T-helper 17 cell (primary cell): ENCODE measurements around the gene JAZF1. TPM values are rescaled to one million over a fixed set of nuclear protein-coding genes. Genes with fewer than 3 reads are reported as not detected.

ENCODE experiments used
- ATAC-seq: fragments of 150-1000 bp; cut with Tn5 transposase; 2 replicates; pipeline ENCODE4 v1.10.0; 2021; ENCODE audit warnings: mild to moderate bottlenecking, moderate library complexity
- DNase-seq, 3 donors: peaks; one replicate each; pipeline versions ENCODE4 v3.0.0 to v3.0.0-alpha.2; 2020 to 2021
- H3K9me3 ChIP-seq: one replicate; pipeline ENCODE4 v1.7.0; 2013; ENCODE audit warnings: low read length, mild to moderate bottlenecking; ENCODE audit not compliant: control insufficient read depth, poor library complexity, severe bottlenecking
- H3K27ac Mint-ChIP-seq: one replicate; pipeline ENCODE4 v1.8.0; 2022; ENCODE audit warnings: mild to moderate bottlenecking, moderate library complexity, mixed read lengths
- H3K27me3 Mint-ChIP-seq: one replicate; pipeline ENCODE4 v1.8.0; 2022; ENCODE audit warnings: mixed read lengths
- H3K36me3 Mint-ChIP-seq: one replicate; pipeline ENCODE4 v1.8.0; 2022; ENCODE audit warnings: low read depth, mixed read lengths
- H3K4me1 Mint-ChIP-seq: one replicate; pipeline ENCODE4 v1.8.0; 2022; ENCODE audit warnings: mild to moderate bottlenecking, mixed read lengths
- H3K4me3 Mint-ChIP-seq: one replicate; pipeline ENCODE4 v1.8.0; 2022; ENCODE audit warnings: mild to moderate bottlenecking, moderate library complexity, mixed read lengths
- total RNA-seq, 4 donors: library from RNA in 2 of 4; stranded (reverse) in 2 of 4; gene quantifications; one replicate each; pipeline ENCODE4 v1.2.3 and lab custom pipeline; 2022 to 2026

Gene JAZF1
- total RNA-seq, 2 donors from 2014 or later: 12.4 to 13.4 TPM

- no peak for DNase-seq
Measured at GRCh38 chr7:28038175-28038797, 142.3 kb downstream of the JAZF1 start.

DNA sequence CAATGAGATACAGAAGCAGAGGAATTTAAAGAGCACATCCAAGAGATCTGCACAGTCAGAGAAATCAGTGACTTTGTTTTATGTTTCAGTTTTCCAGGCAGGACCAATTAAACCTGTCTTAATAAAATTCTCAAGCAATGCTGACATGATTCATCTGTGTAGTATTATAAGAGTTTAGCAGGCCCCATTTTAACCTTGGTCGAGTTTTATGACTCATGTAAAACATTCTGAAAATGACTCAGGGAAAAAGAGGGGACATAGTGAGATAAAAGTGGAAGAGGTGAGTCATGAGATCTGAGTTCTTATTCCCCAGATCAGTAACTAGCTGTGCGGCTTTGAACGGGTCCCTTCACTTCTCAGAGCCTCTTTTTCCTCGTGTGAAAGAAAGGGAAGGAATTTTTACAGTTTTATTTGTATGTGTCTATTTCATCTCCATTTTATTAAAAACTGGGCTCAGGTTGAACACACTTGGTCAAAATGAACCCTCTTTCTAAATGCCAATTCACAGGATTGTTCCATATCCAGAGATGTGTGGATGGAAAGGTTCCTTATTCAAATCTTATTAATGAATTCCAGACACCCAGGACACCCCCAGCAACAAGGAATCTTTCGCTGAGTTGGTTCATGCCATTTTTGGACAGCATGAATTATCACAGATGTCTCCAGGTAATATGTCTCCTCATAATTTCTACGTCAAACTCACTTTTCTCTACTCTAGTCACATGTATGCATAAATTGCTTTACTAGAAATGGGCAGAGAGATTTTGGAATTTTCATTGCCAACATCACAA is 143.2 kb downstream of the JAZF1 start:
- Mint-ChIP-seq H3K36me3 (no peaks in the 10 kb centered on the region), H3K27ac (no peak overlapping the region), H3K27me3 (no peaks in the 10 kb centered on the region), H3K4me3 (no peak overlapping the region), H3K4me1 (peaks cover 31% of the 10 kb centered on the region)
- DNase-seq: no peak
- H3K9me3 ChIP-seq: no peaks in the 10 kb centered on the region
- ATAC-seq: peak; percentile 33

More at GRCh38 chr7:28038175-28038797, 142.3 kb downstream of the JAZF1 start:
- ATAC-seq: no peak
- Mint-ChIP-seq H3K36me3 (no peaks in the 10 kb centered on the region), H3K4me3 (no peak overlapping the region), H3K27ac (no peak overlapping the region), H3K4me1 (peaks cover 26% of the 10 kb centered on the region), H3K27me3 (no peaks in the 10 kb centered on the region)
- H3K9me3 ChIP-seq: no peaks in the 10 kb centered on the region

- H3K27ac Mint-ChIP-seq: no peak overlapping the region
- no peak for DNase-seq
- no peaks in the 10 kb centered on the region for H3K9me3 ChIP-seq
- no peaks in the 10 kb centered on the region for H3K27me3 Mint-ChIP-seq
- H3K36me3 Mint-ChIP-seq: no peaks in the 10 kb centered on the region
- no peak overlapping the region for H3K4me3 Mint-ChIP-seq
- peaks cover 31% of the 10 kb centered on the region for H3K4me1 Mint-ChIP-seq
- ATAC-seq: no peak
Measured at GRCh38 chr7:28036696-28037095, 143.9 kb downstream of the JAZF1 start.

DNA sequence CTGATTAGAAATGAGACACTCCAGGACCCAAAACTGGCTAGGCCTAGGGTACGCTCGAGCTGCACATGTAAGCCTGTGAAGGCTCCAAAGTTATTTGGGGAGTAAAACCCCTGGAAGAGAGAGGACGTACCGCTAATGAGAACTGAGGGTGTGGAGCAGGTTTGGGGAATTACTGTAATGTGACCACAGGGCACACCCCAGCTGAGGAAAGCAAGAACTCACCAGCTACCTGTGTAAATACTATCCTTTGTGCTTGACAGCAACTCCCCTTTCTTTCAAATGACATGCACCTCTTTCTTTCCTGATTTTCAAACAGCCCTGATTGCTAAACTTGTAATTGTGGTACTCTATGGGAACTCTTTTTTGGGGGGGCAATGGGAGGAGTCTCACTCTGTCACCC is 147.2 kb downstream of the JAZF1 start:
- ATAC-seq (no peak), DNase-seq (no peak)
- H3K36me3 Mint-ChIP-seq: no peaks in the 10 kb centered on the region
- no peak overlapping the region for H3K27ac Mint-ChIP-seq
- H3K4me3 Mint-ChIP-seq: no peak overlapping the region
- no peaks in the 10 kb centered on the region for H3K9me3 ChIP-seq
- no peaks in the 10 kb centered on the region for H3K27me3 Mint-ChIP-seq
- peaks cover 29% of the 10 kb centered on the region for H3K4me1 Mint-ChIP-seq

GRCh38 chr7:28032738-28033380 is 147.7 kb downstream of the JAZF1 start:
- no peaks in the 10 kb centered on the region for H3K36me3 Mint-ChIP-seq
- no peak overlapping the region for H3K4me3 Mint-ChIP-seq
- peaks cover 27% of the 10 kb centered on the region for H3K4me1 Mint-ChIP-seq
- H3K27me3 Mint-ChIP-seq: no peaks in the 10 kb centered on the region
- no peak overlapping the region for H3K27ac Mint-ChIP-seq
- no peaks in the 10 kb centered on the region for H3K9me3 ChIP-seq
- ATAC-seq: no peak
- DNase-seq: no peak

GRCh38 chr7:28029051-28029450 is 151.5 kb downstream of the JAZF1 start:
- H3K9me3 ChIP-seq: no peaks in the 10 kb centered on the region
- DNase-seq: no peak
- H3K4me1 Mint-ChIP-seq: peaks cover 28% of the 10 kb centered on the region
- H3K27me3 Mint-ChIP-seq: no peaks in the 10 kb centered on the region
- no peak overlapping the region for H3K27ac Mint-ChIP-seq
- no peak for ATAC-seq
- H3K36me3 Mint-ChIP-seq: no peaks in the 10 kb centered on the region
- no peak overlapping the region for H3K4me3 Mint-ChIP-seq

- no peak overlapping the region for H3K4me3 Mint-ChIP-seq
- H3K36me3 Mint-ChIP-seq: no peaks in the 10 kb centered on the region
- ATAC-seq (no peak), DNase-seq (no peak)
- no peaks in the 10 kb centered on the region for H3K9me3 ChIP-seq
- H3K4me1 Mint-ChIP-seq: peaks cover 26% of the 10 kb centered on the region
- H3K27me3 Mint-ChIP-seq: no peaks in the 10 kb centered on the region
- H3K27ac Mint-ChIP-seq: no peak overlapping the region
Measured at GRCh38 chr7:28028471-28028870, 152.1 kb downstream of the JAZF1 start.

- DNase-seq (no peak), ATAC-seq (no peak)
- Mint-ChIP-seq H3K36me3 (no peaks in the 10 kb centered on the region), H3K27me3 (no peaks in the 10 kb centered on the region), H3K27ac (no peak overlapping the region), H3K4me3 (no peak overlapping the region), H3K4me1 (peaks cover 22% of the 10 kb centered on the region)
- no peaks in the 10 kb centered on the region for H3K9me3 ChIP-seq
Measured at GRCh38 chr7:28026237-28026636, 154.4 kb downstream of the JAZF1 start.

GRCh38 chr7:28024786-28025334 is 155.7 kb downstream of the JAZF1 start:
- Mint-ChIP-seq H3K27me3 (no peaks in the 10 kb centered on the region), H3K27ac (no peak overlapping the region), H3K4me1 (peaks cover 19% of the 10 kb centered on the region), H3K36me3 (no peaks in the 10 kb centered on the region), H3K4me3 (no peak overlapping the region)
- no peak for ATAC-seq
- no peaks in the 10 kb centered on the region for H3K9me3 ChIP-seq
- DNase-seq: no peak

DNA sequence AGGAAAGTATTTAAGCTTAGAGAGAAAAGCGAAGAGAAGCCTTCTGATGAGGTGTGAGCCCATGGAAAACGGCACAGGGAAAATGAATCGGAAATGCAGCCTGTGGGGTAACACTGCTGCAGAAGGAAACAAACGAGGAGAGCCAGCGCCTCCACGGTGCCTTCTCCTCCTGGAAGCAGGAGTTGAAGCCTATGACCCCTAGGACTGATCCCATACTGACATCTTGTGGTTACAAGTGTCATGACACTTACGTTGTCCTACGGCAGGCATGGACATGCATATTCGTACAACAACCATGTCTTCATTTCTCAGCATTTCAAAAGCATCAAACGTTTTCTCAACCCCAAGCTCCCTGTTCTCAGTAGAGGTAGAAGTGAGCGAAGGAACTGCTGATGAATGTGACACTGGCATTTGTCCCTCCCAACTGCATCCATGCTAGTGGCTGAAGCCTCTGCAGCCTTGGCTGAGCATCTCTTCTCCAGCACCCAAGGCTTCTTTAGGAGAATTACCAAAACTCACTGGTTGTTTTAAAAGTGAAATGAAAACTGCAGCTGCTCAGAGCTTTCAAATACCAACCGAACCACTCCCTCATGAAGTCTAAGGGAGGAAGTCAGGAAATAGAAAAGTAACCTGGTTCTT is 160.2 kb downstream of the JAZF1 start:
- H3K27ac Mint-ChIP-seq: no peak overlapping the region
- DNase-seq: no peak
- peak; percentile 76 for ATAC-seq

GRCh38 chr7:28018856-28019465 is 161.6 kb downstream of the JAZF1 start:
- Mint-ChIP-seq H3K36me3 (no peaks in the 10 kb centered on the region), H3K27ac (no peak overlapping the region), H3K27me3 (no peaks in the 10 kb centered on the region), H3K4me1 (peaks cover 5% of the 10 kb centered on the region), H3K4me3 (no peak overlapping the region)
- DNase-seq (no peak), ATAC-seq (no peak)
- no peaks in the 10 kb centered on the region for H3K9me3 ChIP-seq

More for the DNA sequence above, 160.2 kb downstream of the JAZF1 start:
- no peaks in the 10 kb centered on the region for H3K9me3 ChIP-seq
- Mint-ChIP-seq H3K36me3 (no peaks in the 10 kb centered on the region), H3K4me3 (no peak overlapping the region), H3K4me1 (peaks cover 8% of the 10 kb centered on the region), H3K27me3 (no peaks in the 10 kb centered on the region)

DNA sequence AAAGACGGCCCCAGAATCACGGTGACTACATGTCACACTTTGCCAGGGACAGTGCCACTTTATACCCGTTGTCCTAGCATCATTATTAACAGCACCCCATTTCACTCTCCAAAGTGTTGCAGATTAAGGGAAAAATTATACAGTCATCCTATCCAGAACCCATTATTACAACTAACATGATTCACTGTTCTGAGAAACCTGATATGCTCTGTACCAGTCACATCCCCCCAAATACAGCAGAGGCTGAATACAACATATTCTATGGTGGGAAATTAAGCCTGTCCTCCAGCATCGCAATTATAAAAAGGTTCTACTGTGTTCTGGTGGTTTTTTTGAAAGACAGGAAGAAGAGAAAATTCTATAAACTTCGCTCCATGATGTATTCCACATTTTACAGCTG is 162.1 kb downstream of the JAZF1 start:
- ATAC-seq: no peak
- H3K9me3 ChIP-seq: no peaks in the 10 kb centered on the region
- H3K27ac Mint-ChIP-seq: no peak overlapping the region
- peaks cover 5% of the 10 kb centered on the region for H3K4me1 Mint-ChIP-seq
- no peak overlapping the region for H3K4me3 Mint-ChIP-seq
- H3K36me3 Mint-ChIP-seq: no peaks in the 10 kb centered on the region
- no peak for DNase-seq
- H3K27me3 Mint-ChIP-seq: no peaks in the 10 kb centered on the region

DNA sequence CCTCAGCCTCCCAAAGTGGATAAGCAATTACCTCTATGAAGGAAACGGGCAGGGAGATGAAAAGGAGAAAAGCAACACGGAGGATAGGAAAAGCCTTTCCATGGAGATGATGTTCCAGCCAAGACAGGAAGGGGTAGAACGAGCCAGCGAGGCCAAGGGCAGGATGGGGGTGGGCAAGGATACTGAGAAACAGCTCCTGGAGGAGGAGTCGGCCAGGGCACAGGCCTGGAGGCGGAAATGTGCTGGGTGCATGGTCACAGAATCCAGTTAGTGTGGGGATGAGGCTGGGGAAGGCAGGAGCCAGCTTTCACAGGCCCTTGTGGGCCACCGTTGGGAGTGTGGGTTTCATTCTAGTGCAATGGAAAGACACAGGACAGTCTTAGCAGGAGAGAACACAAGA is 162.6 kb downstream of the JAZF1 start:
- no peak overlapping the region for H3K27ac Mint-ChIP-seq
- DNase-seq (no peak), ATAC-seq (no peak)
- H3K4me1 Mint-ChIP-seq: peaks cover 5% of the 10 kb centered on the region
- H3K36me3 Mint-ChIP-seq: no peaks in the 10 kb centered on the region
- H3K4me3 Mint-ChIP-seq: no peak overlapping the region
- H3K9me3 ChIP-seq: no peaks in the 10 kb centered on the region
- no peaks in the 10 kb centered on the region for H3K27me3 Mint-ChIP-seq
